Skeletal muscle satellite cell (primary cell): ENCODE data around the gene BSCL2.

ENCODE experiments used
- H3K27me3 ChIP-seq: 2 replicates; pipeline ENCODE4 v1.7.0; 2013; ENCODE audit warnings: low read length; ENCODE audit not compliant: control insufficient read depth, insufficient read depth
- H3K36me3 ChIP-seq: 2 replicates; pipeline ENCODE4 v1.7.0; 2013; ENCODE audit warnings: mild to moderate bottlenecking, control low read depth, low read length; ENCODE audit not compliant: insufficient read depth
- H3K4me1 ChIP-seq: 2 replicates; pipeline ENCODE4 v1.7.0; 2013; ENCODE audit warnings: low read length; ENCODE audit not compliant: control insufficient read depth, insufficient read depth
- H3K4me2 ChIP-seq: 2 replicates; pipeline ENCODE4 v1.7.0; 2013; ENCODE audit warnings: mild to moderate bottlenecking, low read length
- H3K4me3 ChIP-seq: 2 replicates; pipeline ENCODE4 v1.7.0; 2013; ENCODE audit warnings: low read length
- H3K9ac ChIP-seq: 2 replicates; pipeline ENCODE4 v1.7.0; 2013; ENCODE audit warnings: mild to moderate bottlenecking, low read depth, low read length, moderate library complexity
- H3K9me3 ChIP-seq: replicated peaks from 2 replicates; pipeline ENCODE4 v1.7.0; 2013; ENCODE audit warnings: mild to moderate bottlenecking, control low read depth, low read length

BSCL2 gene

GRCh38 chr11:62728171-62728988 lies 21.2 kb upstream of the BSCL2 start, which contains the start of gene TTC9C:
TSS of gene TTC9C (plus strand) at chr11:62728486. CDS start at chr11:62728849, 363 bp downstream.
- Histone ChIP-seq H3K4me1 (peaks cover 17% of the 10 kb centered on the region), H3K27me3 (no peaks in the 10 kb centered on the region), H3K36me3 (peaks cover 28% of the 10 kb centered on the region), H3K9ac (peak within 1 kb of the TSS; percentile 91), H3K4me3 (peak within 1 kb of the TSS; percentile 85), H3K4me2 (peak within 1 kb of the TSS; percentile 96), H3K9me3 (no peaks in the 10 kb centered on the region)

GRCh38 chr11:62727872-62728170 lies 20.6 kb upstream of the BSCL2 start:
- H3K9ac ChIP-seq, result peak overlapping the region; percentile 91

GRCh38 chr11:62727165-62727871 lies 20.1 kb upstream of the BSCL2 start, which contains the start of gene HNRNPUL2:
TSS of gene HNRNPUL2 (minus strand) at chr11:62727457. CDS start at chr11:62727156, 301 bp downstream.
- Histone ChIP-seq H3K4me3 (peak within 1 kb of the TSS; percentile 85), H3K4me1 (peaks cover 17% of the 10 kb centered on the region), H3K27me3 (no peaks in the 10 kb centered on the region), H3K9ac (peak within 1 kb of the TSS; percentile 91), H3K4me2 (peak within 1 kb of the TSS; percentile 96), H3K36me3 (peaks cover 30% of the 10 kb centered on the region), H3K9me3 (no peaks in the 10 kb centered on the region)

More at GRCh38 chr11:62727872-62728170, 20.6 kb upstream of the BSCL2 start:
- Histone ChIP-seq H3K4me2 (peak overlapping the region; percentile 96), H3K27me3 (no peaks in the 10 kb centered on the region), H3K4me1 (peaks cover 17% of the 10 kb centered on the region), H3K4me3 (peak overlapping the region; percentile 85), H3K36me3 (peaks cover 27% of the 10 kb centered on the region), H3K9me3 (no peaks in the 10 kb centered on the region)

DNA sequence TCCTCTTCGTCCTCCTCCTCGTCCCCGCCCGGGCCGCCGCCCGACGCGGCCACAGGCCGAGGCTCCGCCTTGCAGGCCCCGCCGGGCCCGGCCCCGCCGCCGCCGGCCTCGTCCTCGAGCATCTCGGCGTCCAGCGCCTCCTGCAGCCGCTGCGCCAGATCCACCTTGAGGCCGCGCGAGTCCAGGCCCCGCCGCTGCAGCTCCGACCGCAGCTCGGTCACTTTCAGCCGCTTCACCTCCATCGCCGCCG lies 19.6 kb upstream of the BSCL2 start:
- H3K9ac ChIP-seq, result peak overlapping the region; percentile 91
- H3K4me1 ChIP-seq, result peaks cover 17% of the 10 kb centered on the region
- peak overlapping the region; percentile 85 for H3K4me3 ChIP-seq
- H3K36me3 ChIP-seq, result peaks cover 35% of the 10 kb centered on the region
- no peaks in the 10 kb centered on the region for H3K9me3 ChIP-seq
- H3K27me3 ChIP-seq, result no peaks in the 10 kb centered on the region
- H3K4me2 ChIP-seq, result peak overlapping the region; percentile 96

GRCh38 chr11:62726156-62726914 lies 19.1 kb upstream of the BSCL2 start:
- Histone ChIP-seq H3K27me3 (no peaks in the 10 kb centered on the region), H3K4me2 (peak overlapping the region; percentile 96), H3K4me1 (peaks cover 17% of the 10 kb centered on the region), H3K36me3 (peaks cover 40% of the 10 kb centered on the region), H3K9ac (peak overlapping the region; percentile 91), H3K4me3 (peak overlapping the region; percentile 85), H3K9me3 (no peaks in the 10 kb centered on the region)

DNA sequence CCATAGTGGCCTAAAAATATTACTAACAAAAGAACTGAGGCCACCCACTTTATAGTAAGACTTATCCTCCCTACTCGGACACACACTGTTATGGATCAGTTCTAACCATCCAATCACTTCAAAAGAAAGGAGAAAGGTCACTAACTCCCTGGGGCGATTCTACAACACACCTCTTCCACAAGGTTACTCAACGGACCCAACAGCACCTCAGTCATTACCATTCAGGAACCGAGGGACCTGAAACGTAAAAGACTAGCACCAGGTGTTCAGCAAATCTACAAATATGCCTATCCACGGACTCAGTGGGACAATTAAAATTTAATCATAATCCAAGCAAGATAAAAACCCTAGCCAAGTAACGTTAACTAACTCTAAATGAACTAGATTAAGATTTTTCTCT lies 18.4 kb upstream of the BSCL2 start:
- Histone ChIP-seq H3K27me3 (no peaks in the 10 kb centered on the region), H3K9me3 (no peaks in the 10 kb centered on the region), H3K4me2 (peak overlapping the region; percentile 96), H3K9ac (peak overlapping the region; percentile 91), H3K36me3 (peaks cover 47% of the 10 kb centered on the region), H3K4me1 (peaks cover 17% of the 10 kb centered on the region), H3K4me3 (peak overlapping the region; percentile 85)

DNA sequence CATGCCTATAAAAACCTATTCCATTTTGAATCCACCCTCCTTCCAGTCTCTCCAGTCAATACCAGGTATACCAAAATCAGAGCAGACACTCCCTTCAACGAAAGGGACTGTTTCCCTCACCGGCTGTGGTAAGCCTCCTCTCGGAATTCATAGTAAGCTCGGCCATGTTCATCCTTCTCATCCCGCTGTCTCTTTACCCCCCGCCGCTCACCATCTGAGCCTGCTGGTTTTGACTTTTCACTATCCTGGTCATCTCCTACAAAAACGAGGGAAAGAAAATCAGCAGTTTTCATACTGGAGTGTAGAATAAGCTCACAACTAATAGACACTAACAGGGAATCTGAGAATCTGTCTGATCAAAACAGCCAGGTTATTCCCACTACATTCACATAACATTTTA lies 16.9 kb upstream of the BSCL2 start:
- peak overlapping the region; percentile 91 for H3K9ac ChIP-seq
- H3K36me3 ChIP-seq, result peaks cover 60% of the 10 kb centered on the region
- no peaks in the 10 kb centered on the region for H3K27me3 ChIP-seq

DNA sequence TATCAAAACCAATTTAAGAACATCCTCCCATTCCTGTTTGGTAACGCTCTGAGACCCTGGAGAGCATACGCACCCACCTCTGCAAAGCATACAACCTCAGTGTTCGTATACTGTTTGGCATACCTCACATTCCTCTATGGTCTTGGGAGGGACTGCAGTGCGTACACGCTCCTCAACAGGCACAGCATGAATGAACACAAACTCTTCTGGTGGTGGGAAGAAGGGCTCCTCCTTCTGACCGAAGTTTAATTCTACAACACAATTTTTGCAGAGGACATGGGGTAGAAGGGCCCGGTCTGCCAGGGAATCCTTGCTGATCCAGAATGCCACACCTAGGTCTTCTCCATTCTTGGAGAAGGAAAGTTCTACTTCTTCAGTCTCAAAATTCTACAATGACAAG lies 14.8 kb upstream of the BSCL2 start:
- no peaks in the 10 kb centered on the region for H3K9me3 ChIP-seq
- H3K4me3 ChIP-seq, result no peak overlapping the region
- H3K27me3 ChIP-seq, result no peaks in the 10 kb centered on the region
- H3K4me1 ChIP-seq, result peaks cover 8% of the 10 kb centered on the region
- H3K4me2 ChIP-seq, result no peak overlapping the region
- no peak overlapping the region for H3K9ac ChIP-seq
- H3K36me3 ChIP-seq, result peaks cover 76% of the 10 kb centered on the region

More for the DNA sequence above, 16.9 kb upstream of the BSCL2 start:
- H3K4me1 ChIP-seq, result peaks cover 8% of the 10 kb centered on the region
- no peaks in the 10 kb centered on the region for H3K9me3 ChIP-seq
- peak overlapping the region; percentile 85 for H3K4me3 ChIP-seq
- H3K4me2 ChIP-seq, result peak overlapping the region; percentile 96

- Histone ChIP-seq H3K9ac (no peak overlapping the region), H3K9me3 (no peaks in the 10 kb centered on the region), H3K27me3 (no peaks in the 10 kb centered on the region), H3K4me3 (no peak overlapping the region), H3K4me1 (peaks cover 3% of the 10 kb centered on the region), H3K36me3 (peaks cover 87% of the 10 kb centered on the region), H3K4me2 (no peak overlapping the region)
Measured at GRCh38 chr11:62719302-62719978, 12.2 kb upstream of the BSCL2 start.

DNA sequence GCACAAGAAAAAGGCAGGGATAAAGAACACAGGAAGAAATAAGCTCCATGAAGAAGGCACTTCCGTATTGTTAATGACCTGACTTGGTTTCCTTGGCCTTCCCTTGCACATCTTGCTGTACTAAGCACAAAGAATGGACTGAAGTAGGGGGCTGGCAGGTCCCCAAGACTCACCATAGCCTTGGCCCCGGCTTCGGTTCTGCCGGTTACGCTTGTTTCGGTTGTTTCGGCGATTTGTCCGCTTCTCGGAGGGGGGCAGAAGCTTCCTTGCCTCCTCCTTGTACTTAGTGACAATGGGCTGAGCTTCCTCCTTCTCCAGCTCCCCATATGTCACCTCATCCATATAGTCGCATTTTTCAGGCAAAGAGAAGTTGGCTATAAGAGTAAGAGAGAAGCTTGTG lies 9.6 kb upstream of the BSCL2 start:
- Histone ChIP-seq H3K4me3 (no peak overlapping the region), H3K4me2 (no peak overlapping the region), H3K36me3 (peaks cover 89% of the 10 kb centered on the region)

DNA sequence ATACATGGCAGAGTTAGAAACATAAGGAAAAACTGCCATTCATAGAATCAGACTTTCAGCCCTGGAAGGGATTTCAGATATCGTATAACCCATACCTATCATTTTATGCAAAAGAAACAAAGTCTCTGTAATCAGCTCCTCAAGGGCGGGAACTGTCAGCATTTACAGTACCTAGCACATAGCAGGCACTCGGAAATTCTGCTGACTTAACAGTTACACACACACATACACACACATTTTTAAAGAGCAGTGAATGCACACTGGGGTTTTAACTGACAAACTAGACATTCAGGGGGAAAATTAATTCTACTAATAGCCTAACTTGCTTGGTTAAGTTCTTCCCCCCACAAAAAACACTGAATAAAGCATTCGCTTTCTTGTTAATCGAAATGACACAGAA lies 9.0 kb upstream of the BSCL2 start:
- H3K9ac ChIP-seq, result no peak overlapping the region
- no peaks in the 10 kb centered on the region for H3K4me1 ChIP-seq
- H3K9me3 ChIP-seq, result no peaks in the 10 kb centered on the region
- H3K36me3 ChIP-seq, result peaks cover 89% of the 10 kb centered on the region
- H3K4me3 ChIP-seq, result no peak overlapping the region
- H3K4me2 ChIP-seq, result no peak overlapping the region
- H3K27me3 ChIP-seq, result no peaks in the 10 kb centered on the region

More for the DNA sequence above, 9.6 kb upstream of the BSCL2 start:
- H3K4me1 ChIP-seq, result no peaks in the 10 kb centered on the region
- no peaks in the 10 kb centered on the region for H3K27me3 ChIP-seq
- no peak overlapping the region for H3K9ac ChIP-seq
- no peaks in the 10 kb centered on the region for H3K9me3 ChIP-seq
